GM12892 (cell line): Measurements from ENCODE around the gene IL6R.

Source experiments
- POLR2A ChIP-seq: IDR thresholded peaks from 2 replicates; pipeline ENCODE4 v1.6.1; 2011; ENCODE audit warnings: low read depth, low read length, control low read depth
- POLR2AphosphoS5 ChIP-seq: IDR thresholded peaks from 2 replicates; pipeline ENCODE4 v1.6.1; 2011; ENCODE audit warnings: low read depth, low read length, control low read depth

- TF ChIP-seq POLR2AphosphoS5: no peak
- TF ChIP-seq POLR2A: no peak
These were observed 109.0 kb downstream of the IL6R start for GRCh38 chr1:154514066-154514553.
